EL (cell line): ENCODE data around the gene CFAP97.
"Not testable (repeated sequence)": the region's sequence is repeated elsewhere in the genome, so short reads cannot be mapped to it uniquely, and the experiment has no call there.

Experiments used
- DNase-seq: peaks from one replicate; pipeline ENCODE4 v3.0.0-alpha.2; 2016

Gene CFAP97

DNA sequence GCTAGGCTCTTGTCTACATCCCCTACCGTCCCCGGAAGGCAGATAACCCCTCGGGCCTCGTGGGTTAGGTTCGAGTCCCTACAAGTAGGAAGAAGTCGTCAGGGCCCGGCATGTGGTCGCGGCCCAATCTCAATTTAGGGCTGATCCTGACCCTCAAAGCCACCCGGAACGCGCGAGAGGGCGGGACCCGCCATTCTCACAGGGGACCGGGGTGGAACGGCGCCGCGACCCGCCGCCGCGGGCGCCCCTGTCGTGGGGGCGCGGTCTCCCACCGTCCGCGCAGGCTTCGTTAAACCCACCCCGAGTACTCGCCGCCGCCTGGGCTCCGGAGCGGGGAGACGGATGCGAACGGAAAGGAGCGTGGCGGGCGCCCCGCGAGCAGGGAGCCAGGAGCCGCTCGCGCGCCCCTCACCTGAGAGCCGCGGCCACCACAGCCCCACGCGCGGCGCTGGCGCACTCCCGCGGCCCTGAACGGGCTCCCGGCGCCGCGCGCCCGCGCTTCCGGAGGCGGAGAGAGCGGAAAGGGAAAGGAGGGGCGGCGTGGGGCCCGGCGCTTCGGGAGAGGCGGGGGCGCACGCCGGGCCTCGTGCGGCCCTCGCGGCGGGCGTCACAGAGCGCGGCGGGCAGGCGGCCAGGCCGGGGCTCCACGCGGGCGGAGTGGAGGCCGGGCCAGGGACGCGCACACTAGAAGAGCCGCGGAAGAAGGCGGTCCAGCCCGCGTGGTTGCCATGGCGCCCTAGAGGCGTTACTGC, at the start of gene CFAP97:
Gene CFAP97, minus strand, starts transcription at position 515 of the 752 bp plus-strand sequence. CDS start 12,804 bp downstream, outside the sequence.
- DNase-seq, result peak; percentile 86

DNA sequence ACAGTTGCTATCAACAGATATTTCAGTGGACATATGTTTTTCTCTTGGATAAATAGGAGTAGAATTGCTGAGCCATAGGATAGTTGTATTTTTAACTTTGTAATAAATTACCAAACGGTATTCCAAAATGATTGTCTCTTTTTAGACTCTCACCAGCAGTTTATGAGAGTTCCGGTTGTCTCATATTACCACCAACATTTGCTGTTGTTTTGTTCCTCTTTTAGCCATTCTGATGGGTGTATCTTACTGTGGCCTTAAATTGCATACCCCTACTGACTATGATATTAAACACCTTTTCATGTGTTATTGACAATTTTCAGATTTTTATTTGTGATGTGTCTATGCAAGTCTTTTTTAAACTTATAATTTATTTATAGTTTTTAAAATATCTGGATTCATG, 45.3 kb upstream of the CFAP97 start:
- no peak for DNase-seq

DNA sequence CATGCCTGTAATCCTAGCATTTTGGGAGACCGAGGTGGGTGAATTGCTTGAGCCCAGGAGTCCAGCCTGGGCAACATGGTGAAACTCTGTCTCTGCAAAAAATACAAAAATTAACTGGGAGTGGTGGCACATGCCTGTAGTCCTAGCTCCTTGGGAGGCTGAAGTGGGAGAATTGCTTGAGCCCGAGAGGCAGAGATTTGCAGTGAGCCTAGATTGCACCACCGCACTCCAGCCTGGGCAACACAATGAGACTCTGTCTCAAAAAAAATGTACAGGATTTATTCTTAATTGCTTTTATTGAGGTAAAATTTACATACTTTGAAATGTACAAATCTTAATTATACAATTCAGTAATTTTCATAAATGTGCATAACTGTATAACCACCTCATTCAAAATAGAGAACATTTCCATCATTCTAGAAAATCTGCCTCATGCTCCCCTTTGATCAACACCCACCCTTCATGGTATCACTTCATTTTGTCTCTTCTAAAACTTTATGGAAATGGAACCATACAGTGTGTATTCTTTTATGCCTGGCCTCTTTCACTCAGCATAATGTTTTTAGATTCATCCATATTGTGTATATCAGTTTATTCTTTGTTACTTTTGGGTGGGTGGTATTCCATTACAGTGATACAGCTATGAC, 44.7 kb upstream of the CFAP97 start:
- DNase-seq, result no peak

GRCh38 chr4:185247151-185247550, 43.4 kb upstream of the CFAP97 start:
- no peak for DNase-seq

DNA sequence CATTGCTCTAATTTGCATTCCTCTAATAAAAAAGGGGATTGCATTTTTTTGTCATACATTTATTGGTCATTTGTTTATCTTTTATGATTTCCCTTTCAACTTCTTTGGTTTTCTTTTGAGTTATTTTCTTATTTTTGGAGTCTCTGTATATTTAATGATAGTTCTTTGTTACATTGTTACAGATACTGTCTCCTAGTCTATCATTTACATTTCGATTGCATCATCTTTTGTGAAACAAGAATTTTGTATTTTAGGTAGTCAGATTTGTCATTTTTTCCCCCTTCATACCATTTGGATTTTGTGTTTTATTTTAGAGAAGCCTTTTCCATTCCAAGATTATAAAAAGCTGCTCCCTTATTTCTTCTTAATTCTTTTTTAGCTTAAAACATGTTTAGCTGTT, 42.7 kb upstream of the CFAP97 start:
- no peak for DNase-seq

GRCh38 chr4:185244763-185245162, 41.0 kb upstream of the CFAP97 start:
- peak; percentile 25 for DNase-seq

- no peak for DNase-seq
Measured at GRCh38 chr4:185243879-185244278, 40.1 kb upstream of the CFAP97 start.

GRCh38 chr4:185242749-185243533, 39.1 kb upstream of the CFAP97 start:
- no peak for DNase-seq

DNA sequence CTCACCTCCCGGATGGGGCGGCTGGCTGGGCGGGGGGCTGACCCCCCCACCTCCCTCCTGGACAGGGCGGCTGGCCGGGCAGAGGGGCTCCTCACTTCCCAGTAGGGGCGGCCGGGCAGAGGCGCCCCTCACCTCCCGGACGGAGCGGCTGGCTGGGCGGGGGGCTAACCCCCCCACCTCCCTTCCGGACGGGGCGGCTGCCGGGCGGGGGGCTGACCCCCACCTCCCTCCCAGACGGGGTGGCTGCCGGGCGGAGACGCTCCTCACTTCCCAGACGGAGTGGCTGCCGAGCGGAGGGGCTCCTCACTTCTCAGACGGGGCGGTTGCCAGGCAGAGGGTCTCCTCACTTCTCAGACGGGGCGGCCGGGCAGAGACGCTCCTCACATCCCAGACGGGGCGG, 36.7 kb upstream of the CFAP97 start:
- DNase-seq, result not testable (repeated sequence)

- DNase-seq, result no peak
Measured at GRCh38 chr4:185238750-185239149, 35.0 kb upstream of the CFAP97 start.

- peak; percentile 69 for DNase-seq
Measured at GRCh38 chr4:185238215-185238681, 34.4 kb upstream of the CFAP97 start.

DNA sequence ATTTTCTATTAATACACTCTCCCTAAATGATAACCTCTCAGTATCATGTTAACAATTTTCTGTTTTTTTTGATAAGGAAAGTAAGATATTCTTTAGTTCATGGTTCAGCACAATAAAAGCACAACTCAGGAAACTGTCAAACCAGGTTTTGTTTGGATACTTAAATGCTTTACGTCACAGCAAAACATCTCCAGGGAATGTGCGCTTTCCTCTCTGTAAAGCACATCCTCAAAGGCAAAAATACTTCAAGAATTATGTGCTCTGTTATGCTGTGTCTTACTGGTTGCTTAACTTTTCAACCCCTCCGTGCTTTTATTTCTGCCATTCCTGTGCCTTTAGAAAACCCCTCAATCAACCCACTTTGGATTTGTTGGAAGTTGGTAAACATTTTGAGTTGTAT, 33.4 kb upstream of the CFAP97 start:
- no peak for DNase-seq

GRCh38 chr4:185235843-185236503, 32.2 kb upstream of the CFAP97 start:
- no peak for DNase-seq

DNA sequence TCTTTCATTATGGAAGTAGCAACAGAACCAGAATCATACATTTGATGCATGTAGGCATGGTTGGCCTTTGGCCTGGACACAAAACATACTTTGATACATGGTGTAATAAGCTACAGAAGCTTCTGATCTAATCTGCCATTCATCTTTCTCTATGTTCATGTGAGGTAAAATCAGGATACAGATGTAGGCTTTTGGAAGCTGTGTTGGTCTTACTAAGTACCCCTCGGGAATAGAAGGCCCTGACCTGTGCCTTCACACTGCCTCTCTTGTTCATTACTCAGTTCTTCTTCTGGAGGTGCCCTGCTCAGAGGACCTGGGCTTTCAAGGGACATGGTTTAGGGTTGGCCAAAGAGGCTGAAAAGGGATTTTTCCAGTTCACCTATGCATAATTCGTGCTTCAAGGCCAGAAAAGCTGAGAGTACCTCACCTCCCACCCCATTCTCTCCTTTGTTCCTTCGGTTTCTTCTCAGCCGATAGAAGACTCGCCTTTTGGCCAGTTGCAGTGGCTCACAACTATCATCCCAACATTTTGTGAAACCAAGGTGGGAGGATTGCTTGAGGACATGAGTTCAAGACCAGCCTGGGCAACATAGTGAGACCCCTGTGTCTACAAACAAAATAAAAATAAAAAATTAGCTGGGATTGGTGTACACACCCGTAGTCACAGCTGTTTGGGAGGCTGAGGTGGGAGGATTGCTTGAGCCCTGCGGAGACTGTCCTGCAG, 31.5 kb upstream of the CFAP97 start:
- DNase-seq, result no peak

GRCh38 chr4:185232370-185232769, 28.6 kb upstream of the CFAP97 start:
- peak; percentile 7 for DNase-seq

DNA sequence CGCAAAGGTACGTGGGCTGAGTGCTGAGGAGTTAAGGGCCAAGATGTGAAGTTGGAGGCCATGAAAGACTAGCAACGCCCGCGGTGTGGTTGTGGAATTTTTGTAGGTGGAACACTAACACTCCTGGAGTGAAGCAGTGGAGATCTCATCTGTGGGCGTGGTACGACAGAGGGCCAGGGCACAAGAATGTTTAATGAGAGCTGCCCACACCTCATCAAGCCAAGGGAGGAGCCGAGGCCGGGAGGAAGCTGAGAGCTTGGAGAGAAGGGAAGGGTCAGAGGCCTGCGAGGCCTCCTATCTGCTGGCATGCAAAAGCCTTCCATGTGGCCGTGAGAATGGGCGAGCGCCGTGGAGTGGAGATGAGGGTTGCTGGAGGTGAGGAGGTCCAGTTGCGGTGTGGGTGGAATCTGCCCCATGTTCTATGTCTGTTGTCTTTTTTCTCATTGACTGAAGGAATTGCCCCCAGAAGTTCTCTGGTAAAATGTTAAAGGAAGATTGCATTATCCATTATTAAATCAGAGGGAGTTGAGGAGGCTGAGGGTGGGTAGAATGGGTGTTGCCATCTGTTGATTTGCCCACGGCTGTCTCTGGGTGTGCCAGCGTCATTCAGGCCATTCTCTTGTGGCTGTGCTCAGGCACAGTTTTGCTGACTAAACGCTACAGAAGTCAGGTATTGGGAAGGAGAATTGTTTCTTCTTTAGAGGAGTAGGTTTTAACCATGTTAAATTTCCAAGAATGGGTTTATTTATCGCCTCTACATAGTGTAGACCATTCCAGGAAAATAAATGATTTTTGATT, 25.4 kb upstream of the CFAP97 start:
- no peak for DNase-seq

DNA sequence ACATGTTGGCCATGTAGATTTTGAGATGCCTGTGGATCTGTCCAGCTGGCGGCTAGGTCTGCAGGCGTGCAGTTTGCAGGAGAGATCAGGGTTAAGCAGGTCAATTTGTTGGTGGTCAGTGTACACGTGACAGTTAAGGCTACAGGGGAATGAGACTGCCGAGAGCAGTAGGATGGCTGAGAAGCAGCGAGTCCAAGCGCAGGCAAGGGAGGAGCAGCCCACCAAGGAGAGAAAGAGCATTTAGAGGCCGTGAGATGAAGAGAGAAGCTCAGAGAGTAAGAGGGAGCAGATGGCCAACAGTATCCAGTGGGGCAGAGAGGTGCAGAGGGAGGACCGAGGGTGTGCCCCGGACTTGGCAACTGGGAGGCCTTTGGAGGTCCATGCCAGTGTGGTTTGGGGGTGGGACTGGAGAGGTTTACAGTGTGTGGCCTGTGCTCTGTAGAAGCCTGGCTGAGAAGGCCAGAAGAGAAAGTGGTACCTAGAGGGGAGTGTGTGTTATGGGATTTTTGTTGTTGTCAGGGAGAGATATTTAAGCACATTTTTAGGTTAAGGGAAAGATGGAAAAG, 24.0 kb upstream of the CFAP97 start:
- DNase-seq, result no peak

- DNase-seq, result no peak
Measured at GRCh38 chr4:185227131-185227551, 23.3 kb upstream of the CFAP97 start.

- no peak for DNase-seq
Measured at GRCh38 chr4:185225940-185226339, 22.1 kb upstream of the CFAP97 start.

DNA sequence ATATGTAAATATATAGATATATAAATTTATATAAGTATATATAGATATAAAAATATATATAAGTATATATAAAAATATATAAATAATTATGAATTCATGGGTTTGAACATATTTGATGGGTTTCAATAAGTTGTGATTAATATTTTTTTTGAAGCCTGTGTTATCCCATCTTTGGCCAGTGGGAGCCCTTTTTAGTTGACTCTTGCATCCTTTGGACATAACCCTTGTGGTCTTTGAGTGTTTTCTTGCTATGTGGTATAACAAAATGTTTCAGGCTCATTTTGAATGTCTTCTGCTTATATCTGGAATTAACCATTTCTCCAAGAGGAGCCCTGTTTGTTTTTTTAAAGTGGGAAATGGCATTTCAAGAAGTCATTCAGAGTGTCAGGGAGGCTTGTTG, 20.8 kb upstream of the CFAP97 start:
- no peak for DNase-seq

DNA sequence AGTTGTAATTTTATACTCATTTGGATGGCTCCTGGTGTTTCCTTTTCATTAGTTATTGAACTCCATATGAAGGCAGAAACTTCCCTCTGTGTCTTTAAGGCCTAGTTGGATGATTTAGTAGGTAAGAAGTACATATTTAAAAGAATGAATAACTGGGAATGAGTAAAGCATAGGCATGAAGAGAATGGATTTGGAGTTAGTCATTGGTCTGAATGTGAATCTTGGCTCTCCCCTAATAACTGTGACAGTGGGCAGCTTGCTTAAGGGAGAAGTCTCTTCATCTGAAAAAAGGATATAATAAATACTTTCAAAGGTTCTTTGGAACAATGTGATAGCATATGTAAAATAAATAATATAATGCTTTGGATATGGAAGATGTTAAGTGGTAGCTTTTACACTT, 18.8 kb upstream of the CFAP97 start:
- DNase-seq, result peak; percentile 72
